ENCODE measurements around the gene MCIDAS. TPM values are rescaled to one million over a fixed set of nuclear protein-coding genes. Genes with fewer than 3 reads are reported as not detected.
A peak's percentile ranks its signal among the peaks of the same experiment; 100 is the strongest.

MCIDAS gene
- total RNA-seq, 3 donors from 2014 or later, result 0.14 TPM; not detected in 2

- intact Hi-C loops (cut with DNase I, micrococcal nuclease), result loop anchor here in 1 of 2 donors (10.0 kb wide), 1 partner anchor 45 kb away; the partner anchor contains the start of gene CDC20B
Measured at GRCh38 chr5:55219770-55220169, 7.3 kb downstream of the MCIDAS start.

DNA sequence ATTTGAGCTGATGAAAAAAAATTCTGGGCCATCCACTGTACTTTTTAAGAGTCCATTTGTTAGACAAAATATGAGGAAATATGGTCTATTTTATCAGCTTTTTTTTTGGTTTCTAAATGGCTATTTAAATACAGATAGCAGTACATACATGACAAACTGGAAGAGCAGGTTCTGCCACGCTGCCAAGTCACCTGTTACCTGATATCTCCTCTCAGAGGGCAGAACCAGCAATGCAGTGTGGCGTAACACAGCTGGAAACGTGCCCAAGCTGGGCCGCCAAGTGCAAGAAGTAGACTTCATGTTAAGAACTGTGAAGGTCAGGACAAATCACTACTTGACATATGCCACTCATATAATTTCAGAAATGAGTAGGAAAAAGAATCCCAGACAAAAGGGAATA is 8.1 kb downstream of the MCIDAS start:
- Histone ChIP-seq H3K4me1 (ENCODE audit: low read depth) (peaks cover 13% of the 10 kb centered on the region), H3K4me3 (no peak overlapping the region), H3K9me3 (no peaks in the 10 kb centered on the region), H3K36me3 (ENCODE audit: low read depth) (no peaks in the 10 kb centered on the region)
- ATAC-seq (peak; percentile 89), DNase-seq (peak; percentile 85 to 94 (median 86))
- TF ChIP-seq, protein P1, sequence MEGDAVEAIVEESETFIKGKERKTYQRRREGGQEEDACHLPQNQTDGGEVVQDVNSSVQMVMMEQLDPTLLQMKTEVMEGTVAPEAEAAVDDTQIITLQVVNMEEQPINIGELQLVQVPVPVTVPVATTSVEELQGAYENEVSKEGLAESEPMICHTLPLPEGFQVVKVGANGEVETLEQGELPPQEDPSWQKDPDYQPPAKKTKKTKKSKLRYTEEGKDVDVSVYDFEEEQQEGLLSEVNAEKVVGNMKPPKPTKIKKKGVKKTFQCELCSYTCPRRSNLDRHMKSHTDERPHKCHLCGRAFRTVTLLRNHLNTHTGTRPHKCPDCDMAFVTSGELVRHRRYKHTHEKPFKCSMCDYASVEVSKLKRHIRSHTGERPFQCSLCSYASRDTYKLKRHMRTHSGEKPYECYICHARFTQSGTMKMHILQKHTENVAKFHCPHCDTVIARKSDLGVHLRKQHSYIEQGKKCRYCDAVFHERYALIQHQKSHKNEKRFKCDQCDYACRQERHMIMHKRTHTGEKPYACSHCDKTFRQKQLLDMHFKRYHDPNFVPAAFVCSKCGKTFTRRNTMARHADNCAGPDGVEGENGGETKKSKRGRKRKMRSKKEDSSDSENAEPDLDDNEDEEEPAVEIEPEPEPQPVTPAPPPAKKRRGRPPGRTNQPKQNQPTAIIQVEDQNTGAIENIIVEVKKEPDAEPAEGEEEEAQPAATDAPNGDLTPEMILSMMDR (IDR thresholded peaks at IDR 0.05), result no peak
- intact Hi-C loops (cut with DNase I, micrococcal nuclease), result no loop called here

More at GRCh38 chr5:55219770-55220169, 7.3 kb downstream of the MCIDAS start:
- H3K4me1 ChIP-seq (ENCODE audit: low read depth), result peaks cover 13% of the 10 kb centered on the region
- TF ChIP-seq, protein P1 (IDR thresholded peaks at IDR 0.05), result no peak
- H3K9me3 ChIP-seq, result no peaks in the 10 kb centered on the region
- ATAC-seq (no peak), DNase-seq (no peak)
- no peaks in the 10 kb centered on the region for H3K36me3 ChIP-seq (ENCODE audit: low read depth)
- H3K4me3 ChIP-seq, result no peak overlapping the region

DNA sequence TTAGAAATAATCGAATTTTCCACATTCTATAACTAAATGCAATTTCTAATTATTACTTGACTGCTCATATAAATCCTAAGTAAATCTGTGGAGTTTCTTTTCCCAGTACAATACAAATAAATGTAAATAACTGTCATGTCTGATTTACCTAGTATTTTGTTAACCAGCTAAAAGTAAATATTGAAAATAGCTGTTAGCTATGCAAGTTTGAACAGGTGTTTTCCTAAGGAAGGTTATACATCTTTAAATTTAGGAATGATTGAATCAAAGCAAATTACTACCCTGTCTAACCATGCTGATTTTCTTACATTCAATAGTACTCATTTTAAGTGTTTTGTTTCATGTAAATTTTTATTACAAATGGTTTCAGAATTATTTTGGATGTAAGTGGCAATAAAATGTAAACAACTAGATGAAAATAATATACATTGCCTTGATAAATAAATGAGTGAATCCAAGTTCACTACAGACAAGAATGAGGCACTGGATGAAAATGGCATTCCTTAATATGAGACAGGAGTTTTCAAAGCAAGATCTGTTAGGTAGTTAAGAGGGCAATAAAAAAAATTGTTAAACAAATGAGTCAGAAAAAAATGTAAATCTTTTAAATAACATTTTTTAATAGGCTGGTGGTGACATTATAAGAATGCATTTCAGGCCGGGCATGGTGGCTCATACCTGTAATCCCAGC is 15.8 kb downstream of the MCIDAS start:
- no peaks in the 10 kb centered on the region for H3K9me3 ChIP-seq
- H3K4me3 ChIP-seq, result no peak overlapping the region
- DNase-seq, result no peak
- TF ChIP-seq, protein P1 (IDR thresholded peaks at IDR 0.05), result no peak
- no peaks in the 10 kb centered on the region for H3K36me3 ChIP-seq (ENCODE audit: low read depth)
- no peaks in the 10 kb centered on the region for H3K4me1 ChIP-seq (ENCODE audit: low read depth)
- intact Hi-C loops (cut with DNase I, micrococcal nuclease), result no loop called here
- ATAC-seq, result no peak

- TF ChIP-seq, protein P1 (IDR thresholded peaks at IDR 0.05), result no peak
- no peaks in the 10 kb centered on the region for H3K9me3 ChIP-seq
- no peak overlapping the region for H3K4me3 ChIP-seq
- intact Hi-C loops (cut with DNase I, micrococcal nuclease), result no loop called here
- no peak for DNase-seq
- no peak for ATAC-seq
- peaks cover 3% of the 10 kb centered on the region for H3K4me1 ChIP-seq (ENCODE audit: low read depth)
- no peaks in the 10 kb centered on the region for H3K36me3 ChIP-seq (ENCODE audit: low read depth)
Measured at GRCh38 chr5:55205001-55205400, 22.1 kb downstream of the MCIDAS start.

DNA sequence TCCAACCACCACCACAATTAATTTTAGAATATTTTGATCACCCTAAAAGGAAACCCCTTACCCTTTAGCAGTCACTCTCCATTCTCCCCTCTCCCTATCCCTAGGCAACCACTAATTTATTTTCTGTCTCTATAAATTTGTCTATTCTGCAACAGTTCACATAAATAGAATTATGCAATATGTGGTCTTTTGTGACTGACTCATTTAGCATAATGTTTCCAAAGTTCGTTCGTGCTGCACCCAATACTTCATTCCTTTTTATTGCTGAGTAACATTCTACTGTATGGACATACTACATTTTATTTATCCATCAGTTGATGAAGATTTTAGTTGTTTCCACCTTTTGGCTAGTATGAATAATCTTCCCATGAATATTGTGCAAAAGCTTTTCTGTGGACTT is 36.0 kb downstream of the MCIDAS start:
- H3K4me3 ChIP-seq, result no peak overlapping the region
- TF ChIP-seq, protein P1 (IDR thresholded peaks at IDR 0.05), result no peak
- H3K4me1 ChIP-seq (ENCODE audit: low read depth), result no peaks in the 10 kb centered on the region
- no peaks in the 10 kb centered on the region for H3K36me3 ChIP-seq (ENCODE audit: low read depth)
- ATAC-seq (no peak), DNase-seq (no peak)
- no peaks in the 10 kb centered on the region for H3K9me3 ChIP-seq
- intact Hi-C loops (cut with DNase I, micrococcal nuclease), result no loop called here
